HepG2 (cell line): Measurements from ENCODE around the gene TMEM221. TPM values are rescaled to one million over a fixed set of nuclear protein-coding genes. Genes with fewer than 3 reads are reported as not detected.

Experiments
- AHR ChIP-seq: IDR thresholded peaks from 2 replicates; pipeline ENCODE4 v1.6.1; 2018; ENCODE audit warnings: missing genetic modification reagents, missing compliant biosample characterization
- ASH2L ChIP-seq: fragments of 300-600, 200-600 bp; sonication (generic); IDR thresholded peaks from 2 replicates; pipeline ENCODE4 v1.7.0; 2017; ENCODE audit warnings: low read depth, mild to moderate bottlenecking, moderate library complexity, mixed read lengths, low read length; ENCODE audit not compliant: insufficient read length
- BHLHE40 ChIP-seq: IDR thresholded peaks from 2 replicates; pipeline ENCODE4 v1.6.1; 2011; ENCODE audit warnings: low read length, improper control_type of control experiment
- ESRRA ChIP-seq: sonication (generic); formaldehyde crosslinking; IDR thresholded peaks from 2 replicates; pipeline ENCODE4 v1.5.1; 2020; ENCODE audit warnings: mild to moderate bottlenecking, low read depth, missing genetic modification reagents
- PHF8 ChIP-seq: sonication (generic); formaldehyde crosslinking; IDR thresholded peaks from 2 replicates; pipeline ENCODE4 v1.5.0; 2020; ENCODE audit warnings: missing genetic modification reagents
- SP1 ChIP-seq, 2 experiments: fragments of 450-650 bp in 1 of 2; sonication (generic) in 1 of 2; formaldehyde crosslinking in 1 of 2; IDR thresholded peaks; 2 replicates each; pipeline versions ENCODE4 v1.4.0 to v1.6.1; 2016 to 2020; ENCODE audit warnings: missing genetic modification reagents in 1 of 2
- SP5 ChIP-seq: IDR thresholded peaks from 2 replicates; pipeline ENCODE4 v1.6.1; 2016; ENCODE audit warnings: low read depth, borderline replicate concordance
- STAG1 ChIP-seq: sonication (generic); formaldehyde crosslinking; IDR thresholded peaks from 2 replicates; pipeline ENCODE4 v1.4.0; 2020; ENCODE audit warnings: missing genetic modification reagents
- XRCC5 ChIP-seq: fragments of 200-400 bp; formaldehyde crosslinking; optimal IDR thresholded peaks from 2 replicates; pipeline ENCODE3; 2017; ENCODE audit warnings: mild to moderate bottlenecking, low read length
- ZNF317 ChIP-seq: sonication (generic); formaldehyde crosslinking; IDR thresholded peaks from 2 replicates; pipeline ENCODE4 v1.5.0; 2020; ENCODE audit warnings: mild to moderate bottlenecking, missing genetic modification reagents
- polyA plus RNA-seq, 8 experiments: library from polyadenylated mRNA; depleted of rRNA in 3 of 8; stranded (reverse) in 7 of 8; unstranded in 1 of 8; fragments of >200 nt; fragmentation: Illumina TruSeq in 4 of 8; extraction: Trizol in 4 of 8; gene quantifications; 2 replicates each; pipeline versions ENCODE4 v1.2.1 to v1.2.3, GENCODE V29; 2011 to 2016; ENCODE audit warnings: low read depth in 4 of 8, missing spikeins in 1 of 8, mixed read lengths in 1 of 8; ENCODE audit not compliant: insufficient read depth in 1 of 8
- total RNA-seq, 5 experiments: library from RNA; depleted of rRNA; stranded (reverse); fragments of >200 nt; fragmentation: Illumina TruSeq; extraction: Trizol; gene quantifications; 2 replicates each; pipeline ENCODE4 v1.2.3, GENCODE V29; 2016; ENCODE audit warnings: low read depth in 1 of 5
- TF ChIP-seq, protein P1 (sequence below): IDR thresholded peaks from 2 replicates; pipeline ENCODE4 v1.4.0; 2020; ENCODE audit warnings: mild to moderate bottlenecking, missing genetic modification reagents
- TF ChIP-seq, protein P2 (sequence below): sonication (generic); formaldehyde crosslinking; conservative IDR thresholded peaks from 2 replicates; pipeline ENCODE4 v1.4.0; 2020; ENCODE audit warnings: missing genetic modification reagents
- TF ChIP-seq, protein P3 (sequence below): sonication (generic); formaldehyde crosslinking; IDR thresholded peaks from 2 replicates; pipeline ENCODE4 v1.4.0; 2020; ENCODE audit warnings: missing genetic modification reagents
- TF ChIP-seq, protein P4 (sequence below): sonication (generic); formaldehyde crosslinking; IDR thresholded peaks from 2 replicates; pipeline ENCODE4 v1.9.0; 2022; ENCODE audit warnings: missing genetic modification reagents, mild to moderate bottlenecking, borderline replicate concordance
- TF ChIP-seq, protein P5 (sequence below): sonication (generic); formaldehyde crosslinking; IDR thresholded peaks from 2 replicates; pipeline ENCODE4 v1.4.0; 2020; ENCODE audit warnings: missing genetic modification reagents

TMEM221 gene
- total and polyA plus RNA-seq, 2 of the 13 experiments (the other 11 are each of a cell fraction or from before 2014, with no cell fraction given): 0.33 to 0.77 TPM

DNA sequence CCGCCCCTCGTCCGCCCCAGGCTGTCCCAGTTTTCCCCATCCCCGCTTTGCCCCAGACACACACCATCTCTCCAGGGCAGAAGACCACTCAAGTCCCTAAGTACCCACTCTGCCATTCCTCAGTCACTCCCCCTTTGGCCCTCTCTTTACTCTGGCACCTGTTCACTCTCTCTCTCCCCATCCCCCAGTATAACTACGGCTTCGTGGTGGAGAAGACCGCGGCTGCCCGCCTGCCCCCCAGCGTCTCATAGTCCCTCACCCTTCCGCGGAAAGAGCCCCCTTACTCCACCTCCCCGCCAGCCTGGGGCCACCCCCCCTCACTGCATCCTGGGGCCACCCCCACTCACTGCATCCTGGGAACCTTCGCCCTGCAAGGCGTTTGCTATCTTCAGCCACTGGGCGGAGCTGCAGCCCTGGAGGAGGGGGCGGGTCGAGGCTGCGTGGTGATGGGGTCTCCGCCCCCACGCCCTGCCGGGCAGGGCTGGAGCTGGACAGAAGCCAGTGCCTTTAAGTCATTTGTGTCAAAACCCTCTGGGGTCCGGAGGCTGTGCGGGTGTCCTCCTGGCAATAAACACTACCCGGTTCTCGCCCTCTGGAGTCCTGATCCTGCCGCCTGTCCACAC is 23.6 kb downstream of the TMEM221 start (continued):
- TF ChIP-seq, protein P1, sequence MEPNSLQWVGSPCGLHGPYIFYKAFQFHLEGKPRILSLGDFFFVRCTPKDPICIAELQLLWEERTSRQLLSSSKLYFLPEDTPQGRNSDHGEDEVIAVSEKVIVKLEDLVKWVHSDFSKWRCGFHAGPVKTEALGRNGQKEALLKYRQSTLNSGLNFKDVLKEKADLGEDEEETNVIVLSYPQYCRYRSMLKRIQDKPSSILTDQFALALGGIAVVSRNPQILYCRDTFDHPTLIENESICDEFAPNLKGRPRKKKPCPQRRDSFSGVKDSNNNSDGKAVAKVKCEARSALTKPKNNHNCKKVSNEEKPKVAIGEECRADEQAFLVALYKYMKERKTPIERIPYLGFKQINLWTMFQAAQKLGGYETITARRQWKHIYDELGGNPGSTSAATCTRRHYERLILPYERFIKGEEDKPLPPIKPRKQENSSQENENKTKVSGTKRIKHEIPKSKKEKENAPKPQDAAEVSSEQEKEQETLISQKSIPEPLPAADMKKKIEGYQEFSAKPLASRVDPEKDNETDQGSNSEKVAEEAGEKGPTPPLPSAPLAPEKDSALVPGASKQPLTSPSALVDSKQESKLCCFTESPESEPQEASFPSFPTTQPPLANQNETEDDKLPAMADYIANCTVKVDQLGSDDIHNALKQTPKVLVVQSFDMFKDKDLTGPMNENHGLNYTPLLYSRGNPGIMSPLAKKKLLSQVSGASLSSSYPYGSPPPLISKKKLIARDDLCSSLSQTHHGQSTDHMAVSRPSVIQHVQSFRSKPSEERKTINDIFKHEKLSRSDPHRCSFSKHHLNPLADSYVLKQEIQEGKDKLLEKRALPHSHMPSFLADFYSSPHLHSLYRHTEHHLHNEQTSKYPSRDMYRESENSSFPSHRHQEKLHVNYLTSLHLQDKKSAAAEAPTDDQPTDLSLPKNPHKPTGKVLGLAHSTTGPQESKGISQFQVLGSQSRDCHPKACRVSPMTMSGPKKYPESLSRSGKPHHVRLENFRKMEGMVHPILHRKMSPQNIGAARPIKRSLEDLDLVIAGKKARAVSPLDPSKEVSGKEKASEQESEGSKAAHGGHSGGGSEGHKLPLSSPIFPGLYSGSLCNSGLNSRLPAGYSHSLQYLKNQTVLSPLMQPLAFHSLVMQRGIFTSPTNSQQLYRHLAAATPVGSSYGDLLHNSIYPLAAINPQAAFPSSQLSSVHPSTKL (CRISPR knock-in tag): no peak
- no peak for TF ChIP-seq ASH2L
- no peak for TF ChIP-seq AHR (CRISPR knock-in tag)
- TF ChIP-seq STAG1 (CRISPR knock-in tag): peak; percentile 35; the same call in 1 of the 2 replicates
- no peak for TF ChIP-seq BHLHE40
- TF ChIP-seq PHF8 (CRISPR knock-in tag): no peak
- TF ChIP-seq, protein P2, sequence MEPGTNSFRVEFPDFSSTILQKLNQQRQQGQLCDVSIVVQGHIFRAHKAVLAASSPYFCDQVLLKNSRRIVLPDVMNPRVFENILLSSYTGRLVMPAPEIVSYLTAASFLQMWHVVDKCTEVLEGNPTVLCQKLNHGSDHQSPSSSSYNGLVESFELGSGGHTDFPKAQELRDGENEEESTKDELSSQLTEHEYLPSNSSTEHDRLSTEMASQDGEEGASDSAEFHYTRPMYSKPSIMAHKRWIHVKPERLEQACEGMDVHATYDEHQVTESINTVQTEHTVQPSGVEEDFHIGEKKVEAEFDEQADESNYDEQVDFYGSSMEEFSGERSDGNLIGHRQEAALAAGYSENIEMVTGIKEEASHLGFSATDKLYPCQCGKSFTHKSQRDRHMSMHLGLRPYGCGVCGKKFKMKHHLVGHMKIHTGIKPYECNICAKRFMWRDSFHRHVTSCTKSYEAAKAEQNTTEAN: no peak
- TF ChIP-seq SP5 (CRISPR knock-in tag): peak; percentile 35; the same call in 1 of the 2 replicates
- no peak for TF ChIP-seq ZNF317 (CRISPR knock-in tag)
- TF ChIP-seq, protein P3, sequence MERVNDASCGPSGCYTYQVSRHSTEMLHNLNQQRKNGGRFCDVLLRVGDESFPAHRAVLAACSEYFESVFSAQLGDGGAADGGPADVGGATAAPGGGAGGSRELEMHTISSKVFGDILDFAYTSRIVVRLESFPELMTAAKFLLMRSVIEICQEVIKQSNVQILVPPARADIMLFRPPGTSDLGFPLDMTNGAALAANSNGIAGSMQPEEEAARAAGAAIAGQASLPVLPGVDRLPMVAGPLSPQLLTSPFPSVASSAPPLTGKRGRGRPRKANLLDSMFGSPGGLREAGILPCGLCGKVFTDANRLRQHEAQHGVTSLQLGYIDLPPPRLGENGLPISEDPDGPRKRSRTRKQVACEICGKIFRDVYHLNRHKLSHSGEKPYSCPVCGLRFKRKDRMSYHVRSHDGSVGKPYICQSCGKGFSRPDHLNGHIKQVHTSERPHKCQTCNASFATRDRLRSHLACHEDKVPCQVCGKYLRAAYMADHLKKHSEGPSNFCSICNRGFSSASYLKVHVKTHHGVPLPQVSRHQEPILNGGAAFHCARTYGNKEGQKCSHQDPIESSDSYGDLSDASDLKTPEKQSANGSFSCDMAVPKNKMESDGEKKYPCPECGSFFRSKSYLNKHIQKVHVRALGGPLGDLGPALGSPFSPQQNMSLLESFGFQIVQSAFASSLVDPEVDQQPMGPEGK (CRISPR knock-in tag): peak; percentile 58; the same call in 1 of the 2 replicates
- TF ChIP-seq ESRRA (CRISPR knock-in tag): no peak
- no peak for TF ChIP-seq SP1 (IDR thresholded peaks at IDR 0.05)
- TF ChIP-seq SP1 (CRISPR knock-in tag; IDR thresholded peaks at IDR 0.05): peak; percentile 26; the same call in 1 of the 2 replicates
- TF ChIP-seq, protein P4, sequence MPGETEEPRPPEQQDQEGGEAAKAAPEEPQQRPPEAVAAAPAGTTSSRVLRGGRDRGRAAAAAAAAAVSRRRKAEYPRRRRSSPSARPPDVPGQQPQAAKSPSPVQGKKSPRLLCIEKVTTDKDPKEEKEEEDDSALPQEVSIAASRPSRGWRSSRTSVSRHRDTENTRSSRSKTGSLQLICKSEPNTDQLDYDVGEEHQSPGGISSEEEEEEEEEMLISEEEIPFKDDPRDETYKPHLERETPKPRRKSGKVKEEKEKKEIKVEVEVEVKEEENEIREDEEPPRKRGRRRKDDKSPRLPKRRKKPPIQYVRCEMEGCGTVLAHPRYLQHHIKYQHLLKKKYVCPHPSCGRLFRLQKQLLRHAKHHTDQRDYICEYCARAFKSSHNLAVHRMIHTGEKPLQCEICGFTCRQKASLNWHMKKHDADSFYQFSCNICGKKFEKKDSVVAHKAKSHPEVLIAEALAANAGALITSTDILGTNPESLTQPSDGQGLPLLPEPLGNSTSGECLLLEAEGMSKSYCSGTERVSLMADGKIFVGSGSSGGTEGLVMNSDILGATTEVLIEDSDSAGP (CRISPR knock-in tag): 0 out of 2 replicates have a peak, but pooled peaks have one; percentile 18
- TF ChIP-seq, protein P5, sequence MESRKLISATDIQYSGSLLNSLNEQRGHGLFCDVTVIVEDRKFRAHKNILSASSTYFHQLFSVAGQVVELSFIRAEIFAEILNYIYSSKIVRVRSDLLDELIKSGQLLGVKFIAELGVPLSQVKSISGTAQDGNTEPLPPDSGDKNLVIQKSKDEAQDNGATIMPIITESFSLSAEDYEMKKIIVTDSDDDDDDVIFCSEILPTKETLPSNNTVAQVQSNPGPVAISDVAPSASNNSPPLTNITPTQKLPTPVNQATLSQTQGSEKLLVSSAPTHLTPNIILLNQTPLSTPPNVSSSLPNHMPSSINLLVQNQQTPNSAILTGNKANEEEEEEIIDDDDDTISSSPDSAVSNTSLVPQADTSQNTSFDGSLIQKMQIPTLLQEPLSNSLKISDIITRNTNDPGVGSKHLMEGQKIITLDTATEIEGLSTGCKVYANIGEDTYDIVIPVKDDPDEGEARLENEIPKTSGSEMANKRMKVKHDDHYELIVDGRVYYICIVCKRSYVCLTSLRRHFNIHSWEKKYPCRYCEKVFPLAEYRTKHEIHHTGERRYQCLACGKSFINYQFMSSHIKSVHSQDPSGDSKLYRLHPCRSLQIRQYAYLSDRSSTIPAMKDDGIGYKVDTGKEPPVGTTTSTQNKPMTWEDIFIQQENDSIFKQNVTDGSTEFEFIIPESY (CRISPR knock-in tag): peak; percentile 62; the same call in 1 of the 2 replicates
- TF ChIP-seq XRCC5: peak; percentile 76
- TF ChIP-seq, all 625 proteins: peak for 15
